Lower leg skin (tissue), 3 donors: ENCODE measurements around the gene PTPRN2.

ENCODE experiments used
- POLR2A ChIP-seq, 2 donors: fragments of 450-650 bp; IDR thresholded peaks; one replicate each; pipeline ENCODE4 v1.6.1; 2016 to 2017; ENCODE audit warnings: antibody characterized with exemption in 2 of 2, mild to moderate bottlenecking in 1 of 2, moderate library complexity in 1 of 2
- TF ChIP-seq, protein P1 (sequence below), 3 donors: fragments of 450-650 bp; IDR thresholded peaks; one replicate each; pipeline ENCODE4 v1.5.1; 2016; ENCODE audit warnings: antibody characterized with exemption in 3 of 3, mild to moderate bottlenecking in 3 of 3, moderate library complexity in 2 of 3

DNA sequence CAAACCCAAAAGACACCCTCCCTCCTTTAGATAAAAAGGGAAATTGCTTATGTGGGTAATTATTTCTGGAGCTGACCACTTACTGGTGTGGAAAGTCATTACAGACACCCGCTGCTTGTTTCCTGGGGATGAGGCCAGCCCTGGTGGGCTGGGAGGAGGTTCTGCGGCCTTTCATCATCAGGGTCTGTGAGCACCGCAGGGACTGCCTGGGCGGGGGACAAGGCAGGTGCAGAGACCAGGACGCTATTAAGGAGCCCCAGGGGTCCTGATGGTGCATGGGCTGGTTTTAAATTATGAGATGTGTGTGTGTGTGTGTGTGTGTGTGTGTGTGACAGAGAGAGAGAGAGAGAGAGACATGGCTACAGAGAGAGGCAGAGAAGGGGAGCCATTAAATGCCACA lies 1079.6 kb downstream of the PTPRN2 start:
- TF ChIP-seq, protein P1, sequence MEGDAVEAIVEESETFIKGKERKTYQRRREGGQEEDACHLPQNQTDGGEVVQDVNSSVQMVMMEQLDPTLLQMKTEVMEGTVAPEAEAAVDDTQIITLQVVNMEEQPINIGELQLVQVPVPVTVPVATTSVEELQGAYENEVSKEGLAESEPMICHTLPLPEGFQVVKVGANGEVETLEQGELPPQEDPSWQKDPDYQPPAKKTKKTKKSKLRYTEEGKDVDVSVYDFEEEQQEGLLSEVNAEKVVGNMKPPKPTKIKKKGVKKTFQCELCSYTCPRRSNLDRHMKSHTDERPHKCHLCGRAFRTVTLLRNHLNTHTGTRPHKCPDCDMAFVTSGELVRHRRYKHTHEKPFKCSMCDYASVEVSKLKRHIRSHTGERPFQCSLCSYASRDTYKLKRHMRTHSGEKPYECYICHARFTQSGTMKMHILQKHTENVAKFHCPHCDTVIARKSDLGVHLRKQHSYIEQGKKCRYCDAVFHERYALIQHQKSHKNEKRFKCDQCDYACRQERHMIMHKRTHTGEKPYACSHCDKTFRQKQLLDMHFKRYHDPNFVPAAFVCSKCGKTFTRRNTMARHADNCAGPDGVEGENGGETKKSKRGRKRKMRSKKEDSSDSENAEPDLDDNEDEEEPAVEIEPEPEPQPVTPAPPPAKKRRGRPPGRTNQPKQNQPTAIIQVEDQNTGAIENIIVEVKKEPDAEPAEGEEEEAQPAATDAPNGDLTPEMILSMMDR (IDR thresholded peaks at IDR 0.05): no peak
- TF ChIP-seq POLR2A (IDR thresholded peaks at IDR 0.05): no peak
